Effector CD4-positive, alpha-beta T cell (primary cell): ENCODE results near the gene METTL6.
"Not testable (repeated sequence)": the region's sequence is repeated elsewhere in the genome, so short reads cannot be mapped to it uniquely, and the experiment has no call there.

ENCODE experiments used
- DNase-seq: peaks from one replicate; pipeline ENCODE4 v3.0.0-alpha.2; 2020

METTL6 gene

GRCh38 chr3:15450438-15451215, 23.3 kb upstream of the METTL6 start:
- no peak for DNase-seq

- no peak for DNase-seq
These were observed 22.3 kb upstream of the METTL6 start for GRCh38 chr3:15449489-15450224.

GRCh38 chr3:15443826-15444524, 16.6 kb upstream of the METTL6 start:
- DNase-seq = no peak

GRCh38 chr3:15440891-15441290, 13.5 kb upstream of the METTL6 start:
- no peak for DNase-seq

GRCh38 chr3:15439476-15439875, 12.1 kb upstream of the METTL6 start:
- DNase-seq = no peak

- no peak for DNase-seq
These were observed 11.6 kb upstream of the METTL6 start for GRCh38 chr3:15438983-15439382.

- no peak for DNase-seq
These were observed 8.9 kb upstream of the METTL6 start for GRCh38 chr3:15436246-15436645.

GRCh38 chr3:15434756-15435155, 7.4 kb upstream of the METTL6 start:
- no peak for DNase-seq

- no peak for DNase-seq
These were observed 6.2 kb upstream of the METTL6 start for GRCh38 chr3:15433531-15433930.

- DNase-seq = no peak
These were observed 4.0 kb upstream of the METTL6 start for GRCh38 chr3:15431256-15431837.

GRCh38 chr3:15430624-15431023, 3.3 kb upstream of the METTL6 start:
- DNase-seq = no peak

- no peak for DNase-seq
These were observed 1.7 kb upstream of the METTL6 start for GRCh38 chr3:15429080-15429479.

GRCh38 chr3:15428539-15428938, 1.2 kb upstream of the METTL6 start:
- DNase-seq = peak; percentile 14

GRCh38 chr3:15427981-15428380, 637 bp upstream of the METTL6 start:
- no peak for DNase-seq

GRCh38 chr3:15426579-15427118, 695 bp downstream of the METTL6 start:
- no peak for DNase-seq

GRCh38 chr3:15420871-15421270, 6.5 kb downstream of the METTL6 start:
- no peak for DNase-seq

GRCh38 chr3:15410966-15411365, 16.4 kb downstream of the METTL6 start:
- DNase-seq = not testable (repeated sequence)

GRCh38 chr3:15409774-15410173, 17.6 kb downstream of the METTL6 start:
- DNase-seq = no peak

- DNase-seq = no peak
These were observed 18.1 kb downstream of the METTL6 start for GRCh38 chr3:15409239-15409638.

- peak; percentile 9 for DNase-seq
These were observed 21.8 kb downstream of the METTL6 start for GRCh38 chr3:15405448-15406050.

- no peak for DNase-seq
These were observed 22.6 kb downstream of the METTL6 start for GRCh38 chr3:15404767-15405166.

GRCh38 chr3:15403965-15404364, 23.4 kb downstream of the METTL6 start:
- DNase-seq = no peak

GRCh38 chr3:15403495-15403894, 23.8 kb downstream of the METTL6 start:
- no peak for DNase-seq
